GM19025 (cell line): ENCODE data around the gene ZNRF1.
A peak's percentile ranks its signal among the peaks of the same experiment; 100 is the strongest.

ENCODE experiments used
- ATAC-seq: cut with Tn5 transposase; IDR thresholded peaks from one replicate; pipeline ENCODE4 v1.9.1; 2021; ENCODE audit warnings: mild to moderate bottlenecking, low read depth, moderate library complexity; ENCODE audit not compliant: unreplicated experiment

Gene ZNRF1

GRCh38 chr16:75130150-75130771 is 131.4 kb downstream of the ZNRF1 start:
- ATAC-seq: no peak

- no peak for ATAC-seq
These were observed 132.3 kb downstream of the ZNRF1 start for GRCh38 chr16:75131081-75131480.

GRCh38 chr16:75138233-75138632 is 139.4 kb downstream of the ZNRF1 start:
- no peak for ATAC-seq

GRCh38 chr16:75138636-75139035 is 139.8 kb downstream of the ZNRF1 start:
- ATAC-seq: no peak

GRCh38 chr16:75139498-75139897 is 140.7 kb downstream of the ZNRF1 start:
- ATAC-seq: no peak

GRCh38 chr16:75143941-75144340 is 145.1 kb downstream of the ZNRF1 start:
- ATAC-seq: no peak

- no peak for ATAC-seq
These were observed 149.1 kb downstream of the ZNRF1 start for GRCh38 chr16:75147968-75148310.

- ATAC-seq: peak; percentile 72
These were observed 149.7 kb downstream of the ZNRF1 start, which contains the start of gene ZFP1 for GRCh38 chr16:75148311-75149195. Gene ZFP1, plus strand, starts transcription at chr16:75148524. Its CDS starts 4,428 bp downstream, at chr16:75152952.

- ATAC-seq: no peak
These were observed 153.0 kb downstream of the ZNRF1 start for GRCh38 chr16:75151798-75152197.

GRCh38 chr16:75152635-75153034 is 153.8 kb downstream of the ZNRF1 start:
- ATAC-seq: no peak

- ATAC-seq: no peak
These were observed 161.6 kb downstream of the ZNRF1 start for GRCh38 chr16:75160386-75160785.
